K562 (cell line): ENCODE data around the gene C5AR2.

Experiments used
- CTCF ChIP-seq, 3 experiments: IDR thresholded peaks in 2 of 3; conservative IDR thresholded peaks in 1 of 3; 2 replicates each; pipeline ENCODE4 v1.5.1; 2011 to 2012; ENCODE audit warnings: low read length in 3 of 3, mild to moderate bottlenecking in 3 of 3, control low read depth in 2 of 3, improper control_type of control experiment in 1 of 3, inconsistent platforms in 1 of 3, low read depth in 1 of 3, mixed read lengths in 1 of 3, moderate library complexity in 1 of 3; ENCODE audit not compliant: insufficient read depth in 2 of 3
- EZH2 ChIP-seq: IDR thresholded peaks from 2 replicates; pipeline ENCODE4 v1.6.1; 2012; ENCODE audit warnings: low read depth, mild to moderate bottlenecking, inconsistent platforms, low read length, borderline replicate concordance
- TEAD2 ChIP-seq: fragments of 450-650 bp; IDR thresholded peaks from 2 replicates; pipeline ENCODE4 v1.6.1; 2016; ENCODE audit warnings: missing genetic modification characterization, control low read depth, missing compliant biosample characterization
- TEAD4 ChIP-seq, 2 experiments: sonication (generic) in 1 of 2; formaldehyde crosslinking in 1 of 2; IDR thresholded peaks; 2 replicates each; pipeline versions ENCODE4 v1.6.1 to v1.8.0; 2012 to 2022; ENCODE audit warnings: borderline replicate concordance in 1 of 2, inconsistent platforms in 1 of 2, low read length in 1 of 2, mild to moderate bottlenecking in 1 of 2, missing genetic modification reagents in 1 of 2
- ZNF24 ChIP-seq: fragments of 450-650 bp; IDR thresholded peaks from 2 replicates; pipeline ENCODE4 v1.6.1; 2016
- ZNF408 ChIP-seq: fragments of 250-450 bp; sonication (Bioruptor Pico); IDR thresholded peaks from 2 replicates; pipeline ENCODE4 v1.4.0; 2020; ENCODE audit warnings: low read depth, mild to moderate bottlenecking, moderate library complexity

DNA sequence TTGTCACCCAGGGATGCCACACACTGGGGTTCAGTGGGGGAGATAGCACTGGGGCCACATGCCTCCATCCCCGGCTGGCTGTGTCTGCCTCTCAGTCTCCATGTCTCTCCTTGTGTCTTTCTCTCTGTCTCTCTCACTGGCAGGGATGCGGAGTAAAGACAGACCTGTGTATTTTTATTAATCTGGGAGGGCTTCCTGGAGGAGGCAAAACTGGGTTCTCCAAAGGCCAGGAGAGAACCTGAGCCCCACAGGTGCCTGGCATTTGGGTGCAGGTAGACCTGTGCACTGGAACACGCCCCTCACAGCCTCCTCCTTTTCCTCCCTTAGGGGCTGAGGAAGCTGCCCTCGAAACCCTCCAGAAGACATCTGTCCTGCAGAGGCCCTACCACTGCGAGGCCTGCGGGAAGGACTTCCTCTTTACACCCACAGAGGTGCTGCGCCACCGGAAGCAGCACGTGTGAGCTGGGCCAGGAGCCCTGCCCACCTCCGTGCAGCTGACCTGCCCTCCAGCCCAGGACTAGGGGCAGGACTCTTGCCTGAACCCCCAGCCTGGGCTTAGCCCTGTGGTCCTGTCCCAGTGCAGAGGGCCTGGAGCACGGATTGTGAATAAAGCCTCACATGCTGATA is 49.8 kb downstream of the C5AR2 start:
- no peak for TF ChIP-seq TEAD2 (tag)
- TF ChIP-seq CTCF (IDR thresholded peaks at IDR 0.05 in 2 of 3, conservative IDR thresholded peaks at IDR 0.05 in 1 of 3; ENCODE audit: insufficient read depth in 2 of 3, low read depth in 1 of 3, low read length in 3 of 3), result no peak
- TF ChIP-seq ZNF408 (CRISPR knock-in tag), result no peak
- no peak for TF ChIP-seq TEAD4 (IDR thresholded peaks at IDR 0.05; ENCODE audit: low read length)
- TF ChIP-seq TEAD4 (CRISPR knock-in tag; IDR thresholded peaks at IDR 0.05; ENCODE audit: borderline replicate concordance), result no peak
- no peak for TF ChIP-seq ZNF24
- TF ChIP-seq EZH2, result no peak
